NCI-H526 (cell line): ENCODE measurements around the gene HELQ.
A peak's percentile ranks its signal among the peaks of the same experiment; 100 is the strongest.
"Not testable (repeated sequence)": the region's sequence is repeated elsewhere in the genome, so short reads cannot be mapped to it uniquely, and the experiment has no call there.

Experiments
- DNase-seq, 2 experiments: peaks; one replicate each; lab custom pipeline; 2025; lab: John Stamatoyannopoulos, UW

Gene HELQ, protein sequence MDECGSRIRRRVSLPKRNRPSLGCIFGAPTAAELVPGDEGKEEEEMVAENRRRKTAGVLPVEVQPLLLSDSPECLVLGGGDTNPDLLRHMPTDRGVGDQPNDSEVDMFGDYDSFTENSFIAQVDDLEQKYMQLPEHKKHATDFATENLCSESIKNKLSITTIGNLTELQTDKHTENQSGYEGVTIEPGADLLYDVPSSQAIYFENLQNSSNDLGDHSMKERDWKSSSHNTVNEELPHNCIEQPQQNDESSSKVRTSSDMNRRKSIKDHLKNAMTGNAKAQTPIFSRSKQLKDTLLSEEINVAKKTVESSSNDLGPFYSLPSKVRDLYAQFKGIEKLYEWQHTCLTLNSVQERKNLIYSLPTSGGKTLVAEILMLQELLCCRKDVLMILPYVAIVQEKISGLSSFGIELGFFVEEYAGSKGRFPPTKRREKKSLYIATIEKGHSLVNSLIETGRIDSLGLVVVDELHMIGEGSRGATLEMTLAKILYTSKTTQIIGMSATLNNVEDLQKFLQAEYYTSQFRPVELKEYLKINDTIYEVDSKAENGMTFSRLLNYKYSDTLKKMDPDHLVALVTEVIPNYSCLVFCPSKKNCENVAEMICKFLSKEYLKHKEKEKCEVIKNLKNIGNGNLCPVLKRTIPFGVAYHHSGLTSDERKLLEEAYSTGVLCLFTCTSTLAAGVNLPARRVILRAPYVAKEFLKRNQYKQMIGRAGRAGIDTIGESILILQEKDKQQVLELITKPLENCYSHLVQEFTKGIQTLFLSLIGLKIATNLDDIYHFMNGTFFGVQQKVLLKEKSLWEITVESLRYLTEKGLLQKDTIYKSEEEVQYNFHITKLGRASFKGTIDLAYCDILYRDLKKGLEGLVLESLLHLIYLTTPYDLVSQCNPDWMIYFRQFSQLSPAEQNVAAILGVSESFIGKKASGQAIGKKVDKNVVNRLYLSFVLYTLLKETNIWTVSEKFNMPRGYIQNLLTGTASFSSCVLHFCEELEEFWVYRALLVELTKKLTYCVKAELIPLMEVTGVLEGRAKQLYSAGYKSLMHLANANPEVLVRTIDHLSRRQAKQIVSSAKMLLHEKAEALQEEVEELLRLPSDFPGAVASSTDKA

DNA sequence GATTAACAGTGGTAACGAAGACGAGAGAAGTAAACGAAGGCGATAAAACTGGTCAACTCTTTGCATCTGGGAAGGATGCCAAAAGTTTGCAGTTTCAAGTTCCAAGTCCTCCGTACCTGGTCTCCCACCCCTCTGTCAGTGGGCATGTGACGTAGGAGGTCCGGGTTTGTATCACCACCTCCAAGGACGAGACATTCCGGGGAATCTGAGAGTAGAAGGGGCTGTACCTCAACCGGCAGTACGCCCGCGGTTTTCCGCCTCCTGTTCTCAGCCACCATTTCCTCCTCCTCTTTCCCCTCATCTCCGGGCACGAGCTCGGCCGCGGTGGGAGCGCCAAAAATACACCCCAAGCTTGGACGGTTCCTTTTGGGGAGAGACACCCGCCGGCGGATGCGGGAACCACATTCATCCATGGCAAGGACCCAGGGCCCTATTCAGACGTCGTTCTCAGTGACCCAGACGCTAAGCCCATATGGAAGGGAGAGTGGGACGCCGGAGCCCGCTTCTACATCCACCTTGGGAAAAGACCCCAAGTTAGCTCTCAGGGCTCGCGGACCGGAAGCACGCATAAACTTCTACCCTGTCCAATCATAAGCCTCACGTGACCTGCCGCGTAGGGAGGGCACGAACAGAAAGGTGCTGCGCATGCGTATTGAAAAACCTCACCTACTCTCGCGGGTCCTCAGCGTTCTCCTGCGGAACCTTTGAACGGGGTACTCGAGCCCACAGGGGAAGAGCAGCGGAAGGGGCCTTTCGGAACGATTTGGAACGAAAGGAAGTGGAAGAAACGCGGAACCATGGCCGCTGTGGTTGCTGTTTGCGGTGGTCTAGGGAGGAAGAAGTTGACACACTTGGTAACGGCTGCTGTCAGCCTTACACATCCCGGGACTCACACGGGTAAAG lies at the start of gene HELQ, which contains the start of gene MRPS18C:
HELQ (minus strand) TSS at position 543 of the 903 bp plus-strand sequence; CDS start at position 413, 130 bp downstream.
MRPS18C (plus strand) TSS at position 778 of the 903 bp plus-strand sequence; CDS start at position 798, 20 bp downstream.
- DNase-seq = peak; percentile 97

DNA sequence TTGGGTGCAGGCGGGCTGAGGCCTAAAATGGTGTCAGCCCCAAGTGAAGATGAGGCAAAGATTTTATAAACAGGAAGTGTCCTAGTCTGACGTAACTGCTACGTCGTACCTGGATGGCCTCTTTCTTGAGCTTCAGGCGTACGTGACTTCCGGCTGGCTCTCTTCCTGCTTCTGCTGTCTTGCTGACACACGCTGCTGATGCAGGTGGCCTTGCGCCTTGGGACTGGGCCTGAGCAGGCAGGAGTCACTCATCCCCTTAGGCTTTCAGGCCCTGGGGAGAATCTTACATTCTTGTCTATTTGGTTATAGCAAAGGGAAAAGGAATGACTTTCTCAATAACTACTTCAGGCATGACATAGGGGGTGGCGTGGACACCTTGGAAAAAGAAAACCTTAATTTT lies 49.4 kb upstream of the HELQ start:
- DNase-seq = no peak

DNA sequence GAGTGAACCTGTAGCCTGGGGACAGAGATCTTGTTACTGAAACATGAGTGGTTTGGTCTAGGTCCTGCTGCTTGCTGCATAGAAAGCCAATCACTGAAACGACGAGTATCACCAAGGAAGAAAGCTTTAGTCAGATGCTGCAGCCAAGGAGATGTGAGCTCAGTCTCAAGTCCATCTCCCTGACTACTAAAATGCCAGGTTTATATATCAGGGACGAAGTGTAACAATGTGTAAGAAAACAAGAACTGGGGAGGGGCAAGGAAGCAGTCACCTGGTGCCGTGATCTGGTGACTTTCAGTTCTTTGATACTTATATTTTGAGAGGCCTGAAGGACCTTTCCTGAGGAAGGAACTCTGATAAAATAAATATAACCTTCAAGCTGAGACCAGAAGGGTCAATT lies 48.9 kb upstream of the HELQ start:
- no peak for DNase-seq

DNA sequence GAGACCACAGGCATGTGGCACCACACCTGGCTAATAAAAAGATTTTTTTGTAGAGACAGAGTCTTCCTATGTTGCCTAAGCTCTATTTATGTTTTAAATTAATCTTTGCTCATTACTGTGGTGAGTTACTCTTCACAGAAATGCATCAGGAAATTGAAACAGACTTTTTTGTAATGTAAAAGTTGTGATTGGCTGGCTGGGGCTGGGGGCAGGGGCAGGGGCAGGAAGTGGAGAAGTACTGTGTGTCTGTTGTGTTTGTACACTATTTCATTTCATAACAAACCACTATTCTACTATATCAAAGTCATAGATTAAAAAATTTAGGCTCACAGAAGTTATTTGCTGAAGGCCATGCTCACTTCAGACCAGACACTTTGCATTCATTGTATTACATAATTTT lies 48.4 kb upstream of the HELQ start:
- no peak for DNase-seq

DNA sequence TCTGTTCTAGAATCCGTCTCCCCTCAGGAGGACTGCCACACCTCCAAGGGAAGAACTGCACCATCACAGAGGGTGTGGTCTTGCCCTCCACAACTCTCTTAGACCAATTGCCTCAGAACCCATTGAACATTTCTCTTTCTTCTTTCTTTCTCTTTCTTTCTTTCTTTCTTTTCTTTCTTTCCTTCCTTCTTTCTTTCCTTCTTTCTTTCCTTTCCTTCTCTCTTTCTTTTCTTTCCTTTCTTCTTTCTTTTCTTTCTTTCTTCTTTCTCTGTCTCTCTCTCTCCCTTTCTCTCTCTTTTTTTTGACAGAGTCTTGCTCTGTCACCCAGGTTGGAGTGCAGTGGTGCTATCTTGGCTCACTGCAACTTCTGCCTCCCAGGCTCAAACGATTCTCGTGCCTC lies 46.0 kb upstream of the HELQ start:
- not testable (repeated sequence) for DNase-seq

DNA sequence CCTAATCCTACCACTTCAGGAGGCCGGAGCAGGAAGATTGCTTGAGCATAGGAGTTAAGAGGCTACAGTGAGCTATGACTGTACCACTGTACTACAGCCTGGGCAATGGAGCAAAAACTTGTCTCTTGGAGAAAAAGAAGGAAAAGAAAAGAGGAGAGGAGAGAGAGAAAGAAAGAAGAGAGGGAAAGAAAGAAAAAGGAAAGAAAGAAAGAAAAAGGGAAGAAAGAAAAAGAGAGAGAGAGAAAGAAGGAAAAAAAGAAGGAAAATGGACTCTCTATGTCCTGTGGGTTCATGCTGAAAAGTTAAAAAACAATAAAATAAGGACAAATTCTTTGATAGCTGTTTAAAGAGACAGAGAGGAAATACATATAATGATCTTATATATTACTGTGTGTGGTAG lies 42.6 kb upstream of the HELQ start:
- DNase-seq = no peak

DNA sequence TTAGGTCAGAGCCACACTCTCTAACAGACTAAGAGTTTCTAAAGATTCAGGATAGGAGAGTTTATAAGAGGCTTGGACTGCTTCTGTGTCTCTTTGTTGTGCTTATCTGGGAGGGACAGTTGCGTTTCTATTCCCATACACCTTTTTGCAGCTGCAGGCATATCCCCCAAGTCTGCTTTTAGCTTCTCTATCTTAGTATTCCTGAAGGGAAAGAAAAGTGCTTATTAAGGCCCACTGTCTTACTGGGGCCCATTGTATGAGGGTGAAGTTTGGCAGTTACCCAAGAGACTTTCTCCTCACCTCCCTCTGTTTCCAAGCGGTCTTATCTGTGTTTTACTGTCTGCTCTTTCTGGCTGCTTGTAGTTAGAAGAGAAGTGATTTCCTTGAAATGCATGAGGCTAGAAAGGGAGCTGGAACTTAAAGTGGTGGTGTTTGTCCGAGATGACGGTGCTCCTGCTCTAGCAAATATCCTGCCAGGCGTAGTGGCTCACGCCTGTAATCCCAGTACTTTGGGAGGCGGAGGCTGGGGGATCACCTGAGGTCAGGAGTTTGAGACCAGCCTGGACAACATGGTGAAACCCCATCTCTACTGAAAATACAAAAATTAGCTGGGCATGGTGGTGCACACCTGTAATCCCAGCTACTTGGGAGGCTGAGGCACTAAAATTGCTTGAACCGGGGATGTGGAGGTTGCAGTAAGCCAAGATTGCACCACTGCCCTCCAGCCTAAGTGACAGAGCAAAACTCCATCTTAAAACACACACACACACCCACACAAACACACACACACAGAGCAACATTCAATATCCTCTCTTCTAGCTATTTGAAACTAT lies 40.7 kb upstream of the HELQ start:
- not testable (repeated sequence) for DNase-seq

DNA sequence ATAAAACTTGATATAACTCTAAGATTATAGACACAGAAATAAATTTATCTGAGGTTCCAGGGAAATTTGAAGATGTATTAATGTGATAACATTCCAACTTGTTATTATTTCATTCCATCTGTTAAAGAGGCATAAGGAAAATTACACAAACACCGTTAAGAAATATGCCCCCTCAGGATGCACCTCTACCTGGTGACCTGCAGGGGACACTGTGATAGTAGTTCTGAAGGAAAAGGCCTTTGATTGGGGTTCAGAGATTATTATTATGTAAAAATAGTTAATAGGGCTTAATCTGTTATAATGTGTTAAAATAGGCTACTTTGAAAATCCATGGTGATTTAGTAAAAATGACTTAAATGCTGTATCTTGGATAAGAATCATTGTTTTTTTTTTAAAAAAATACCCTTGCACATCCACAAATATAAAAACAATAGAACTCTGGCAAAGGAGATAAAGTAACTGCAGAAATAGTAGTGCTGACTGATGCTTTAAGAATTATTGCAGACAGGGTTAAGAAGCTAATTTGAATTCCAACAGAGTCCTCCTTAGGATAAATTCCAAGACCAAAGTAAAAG lies 35.3 kb upstream of the HELQ start:
- DNase-seq = peak in 1 of 2 experiments; percentile 4

DNA sequence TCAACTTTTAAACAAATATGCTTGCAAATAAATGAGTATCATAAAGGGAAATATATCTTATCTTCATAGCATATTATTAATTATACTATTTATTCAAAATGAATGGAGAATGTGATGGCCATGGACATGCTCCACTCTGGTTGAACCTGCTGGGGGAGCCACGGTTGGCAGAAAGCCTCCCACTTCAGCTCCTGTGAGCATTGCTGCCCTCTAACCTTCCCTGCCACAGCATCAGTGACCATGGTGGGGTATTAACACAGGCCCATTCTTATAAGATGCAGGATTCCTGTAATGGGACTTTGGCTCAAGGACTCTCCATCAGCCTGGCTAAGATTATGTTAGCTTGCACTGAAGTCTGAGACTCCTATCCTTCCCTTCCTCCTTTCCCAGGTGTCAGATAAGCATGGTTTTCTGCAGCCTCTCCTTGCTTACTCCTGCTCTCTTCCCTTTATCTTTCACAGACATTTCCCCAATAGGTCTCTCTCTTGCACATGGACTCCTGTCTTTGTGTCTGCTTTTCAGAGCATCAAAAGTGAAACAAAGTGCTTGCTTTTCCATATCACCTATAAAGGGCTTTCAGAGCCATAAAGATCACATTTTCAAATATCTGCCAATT lies 34.2 kb upstream of the HELQ start:
- no peak for DNase-seq

DNA sequence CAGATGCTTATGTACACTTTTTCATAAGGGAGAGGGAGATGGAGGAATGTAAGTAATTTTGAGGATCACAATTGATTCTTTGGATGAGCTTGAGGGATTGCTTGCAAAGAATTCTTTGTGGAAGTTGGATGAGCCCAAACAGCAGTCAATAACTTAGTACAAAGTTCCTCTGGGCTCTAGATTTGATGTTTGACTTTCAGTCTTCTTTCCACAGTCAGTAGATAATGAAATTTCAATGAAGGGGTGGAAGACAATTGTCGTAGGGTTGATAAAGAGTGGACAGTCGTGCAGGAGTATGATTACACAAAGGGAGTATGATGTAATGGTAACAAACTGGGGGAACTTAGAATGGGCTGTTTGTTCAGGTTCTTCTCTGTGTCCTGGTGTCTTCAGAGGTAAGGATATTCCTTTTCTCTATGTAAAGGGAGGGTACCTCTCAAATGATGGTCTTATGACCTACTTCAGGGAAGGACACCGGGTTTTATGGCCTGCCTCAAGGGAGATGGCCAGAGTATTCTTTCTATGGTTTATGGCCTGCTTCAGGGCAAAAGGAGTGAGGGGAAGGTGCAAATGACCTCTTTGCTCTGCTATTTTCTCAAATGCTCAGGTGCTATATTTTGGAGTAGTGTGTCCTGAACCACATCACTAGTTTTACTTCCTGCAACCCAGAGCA lies 31.0 kb upstream of the HELQ start:
- DNase-seq = no peak

DNA sequence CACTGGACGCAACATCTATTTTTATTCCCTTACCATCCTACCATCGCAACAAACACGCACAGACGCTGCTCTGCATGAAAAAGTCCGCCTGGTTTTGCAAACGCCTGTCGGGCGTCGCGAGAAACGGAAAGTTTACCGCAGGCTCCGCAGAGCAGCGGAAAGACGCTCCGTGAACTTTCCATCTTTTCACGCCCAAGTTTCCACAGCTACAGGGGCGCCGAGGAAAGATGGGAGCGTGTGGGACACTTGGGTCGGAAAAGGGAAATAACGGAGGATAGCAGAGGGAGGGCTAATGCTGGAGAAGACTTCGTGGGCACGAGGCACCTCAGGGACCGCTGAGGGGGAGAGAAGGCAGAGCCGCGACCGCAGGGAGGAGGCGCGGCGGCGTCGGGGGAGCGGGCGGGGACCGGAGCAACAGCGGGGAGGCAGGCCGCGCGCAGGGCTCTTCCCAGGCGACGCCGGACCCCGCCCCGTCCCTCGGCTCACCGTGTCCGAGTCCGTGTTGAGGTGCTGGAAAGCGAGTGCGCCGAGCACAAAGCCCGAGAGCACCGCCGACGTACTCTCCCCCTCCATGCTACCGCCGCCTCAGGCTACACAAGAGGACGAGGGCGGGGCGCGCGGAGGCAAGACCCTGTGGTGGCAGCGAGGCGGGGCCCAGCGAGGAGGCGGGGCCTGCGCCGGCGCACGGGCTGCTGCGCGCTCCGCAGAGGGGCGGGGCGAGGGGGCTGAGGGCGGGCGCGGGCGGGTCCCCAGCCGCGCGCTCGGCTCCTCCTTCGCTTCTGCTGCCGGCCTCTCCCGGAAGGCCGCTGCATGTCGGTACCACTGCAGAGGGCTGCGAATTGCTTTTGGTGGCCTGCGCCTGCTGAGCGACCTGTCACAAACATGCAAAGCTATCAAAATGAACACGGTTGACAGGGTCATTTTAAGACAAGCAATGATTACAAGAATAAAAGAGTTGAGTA lies 29.2 kb upstream of the HELQ start, which contains the start of gene ABRAXAS1:
ABRAXAS1 (minus strand) TSS at position 601 of the 962 bp plus-strand sequence; CDS start at position 573, 28 bp downstream.
- DNase-seq = peak; percentile 73 to 92

DNA sequence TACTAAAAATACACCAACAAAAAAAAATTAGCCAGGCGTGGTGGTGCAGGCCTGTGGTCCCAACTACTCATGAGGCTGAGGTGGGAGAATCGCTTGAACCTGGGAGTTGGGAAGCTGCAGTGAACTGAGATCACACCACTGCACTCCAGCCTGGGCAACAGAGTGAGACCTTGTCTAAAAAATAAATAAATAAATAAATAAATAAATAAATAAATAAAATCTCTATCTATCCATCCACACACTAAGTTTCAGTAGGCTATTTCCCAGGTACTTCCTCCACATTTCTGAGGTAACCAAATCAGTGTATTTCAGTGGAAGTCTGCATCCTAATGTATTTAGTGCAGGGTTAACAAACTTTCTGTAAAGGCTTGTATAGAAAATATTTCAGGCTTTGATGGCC lies 18.3 kb upstream of the HELQ start:
- DNase-seq = no peak

DNA sequence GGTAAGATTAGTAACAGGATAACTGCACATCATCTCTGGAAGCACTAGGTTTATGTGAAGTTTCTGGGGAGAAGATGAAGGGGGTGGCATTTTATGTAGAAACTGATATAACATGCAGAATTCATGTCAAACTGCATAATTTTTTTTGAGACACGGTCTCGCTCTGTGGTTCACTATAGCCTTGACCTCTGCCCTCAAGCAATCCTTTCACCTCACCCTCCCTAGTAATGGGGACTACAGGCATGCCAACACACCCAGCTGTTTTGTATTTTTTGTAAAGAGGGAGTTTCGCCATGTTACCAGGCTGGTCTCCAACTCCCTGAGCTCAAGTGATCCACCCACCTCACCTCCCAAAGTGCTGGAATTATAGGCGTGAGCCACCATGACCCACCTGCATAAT lies 17.8 kb upstream of the HELQ start:
- no peak for DNase-seq

DNA sequence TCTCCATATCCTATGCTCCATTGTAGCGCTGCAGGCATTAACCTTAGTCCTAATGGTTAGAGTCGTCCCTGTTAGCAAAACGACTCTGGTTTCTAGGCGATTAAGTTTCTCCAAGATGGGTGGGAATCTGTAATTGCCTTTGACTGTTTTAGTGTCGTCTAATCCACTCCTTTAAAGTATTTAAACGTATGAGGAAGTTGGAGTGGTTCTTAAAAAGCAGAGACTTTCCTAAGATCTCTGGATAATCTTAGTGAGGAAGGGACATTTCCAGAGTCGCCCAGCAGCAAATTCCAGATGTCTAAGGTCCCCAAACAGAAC lies 520 bp upstream of the HELQ start:
- no peak for DNase-seq

DNA sequence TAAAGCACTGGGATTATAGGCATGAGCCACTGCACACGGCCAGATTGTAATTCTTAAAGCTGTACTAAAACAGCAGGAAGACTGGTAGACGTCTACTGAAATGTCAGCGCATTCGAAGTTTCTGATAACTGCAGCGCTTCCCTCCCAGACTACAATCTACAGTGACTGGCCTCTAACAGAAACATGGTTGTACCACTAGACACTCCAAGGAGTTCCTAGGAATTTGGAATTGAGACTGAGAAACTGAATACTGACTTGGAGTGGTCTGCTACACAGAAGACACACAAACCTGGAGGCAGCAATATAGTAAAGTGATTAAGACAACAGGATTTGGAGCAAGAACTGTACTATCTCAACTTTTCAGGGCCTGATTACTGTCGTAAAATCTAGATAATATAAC lies 937 bp downstream of the HELQ start:
- DNase-seq = no peak

DNA sequence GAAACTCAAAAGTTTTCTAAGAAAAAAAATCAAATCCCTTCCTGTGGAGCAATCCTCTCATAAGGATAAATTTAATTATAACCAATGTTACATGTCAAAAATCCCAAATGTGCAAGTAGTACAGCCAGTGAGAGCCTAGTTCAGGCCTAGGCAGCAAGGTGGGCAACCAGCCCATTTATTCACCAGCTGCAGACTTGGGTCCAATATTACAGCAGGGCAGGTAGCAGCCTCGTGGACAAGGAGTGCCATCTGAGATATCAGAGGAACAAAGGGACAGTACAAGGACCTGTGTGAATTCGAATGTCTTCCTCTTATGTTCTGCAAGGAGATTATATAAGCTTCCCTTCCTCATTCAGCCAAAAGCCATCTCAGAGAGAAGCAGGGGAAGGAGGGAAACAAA lies 6.6 kb downstream of the HELQ start:
- DNase-seq = no peak

DNA sequence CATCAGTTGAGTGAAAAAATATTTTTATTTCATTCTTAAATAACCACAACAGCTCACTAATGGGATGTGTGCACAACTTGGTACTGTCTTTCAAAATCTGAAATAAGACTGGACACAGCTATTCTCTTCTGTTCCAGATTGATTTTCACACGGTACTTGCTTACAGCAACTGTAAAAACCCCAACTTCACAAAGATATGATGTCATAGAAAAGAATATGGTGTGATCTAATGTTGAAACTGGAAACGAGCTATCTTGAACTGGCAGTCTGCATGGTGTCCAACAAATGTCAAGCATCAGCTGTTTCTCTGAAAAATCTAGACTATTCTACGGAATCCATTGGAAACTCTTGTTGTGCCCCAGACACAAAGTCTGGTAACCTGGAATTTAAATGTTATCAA lies 14.7 kb downstream of the HELQ start:
- no peak for DNase-seq
